ENCODE measurements around the gene TMEM82.

TMEM82 gene

DNA sequence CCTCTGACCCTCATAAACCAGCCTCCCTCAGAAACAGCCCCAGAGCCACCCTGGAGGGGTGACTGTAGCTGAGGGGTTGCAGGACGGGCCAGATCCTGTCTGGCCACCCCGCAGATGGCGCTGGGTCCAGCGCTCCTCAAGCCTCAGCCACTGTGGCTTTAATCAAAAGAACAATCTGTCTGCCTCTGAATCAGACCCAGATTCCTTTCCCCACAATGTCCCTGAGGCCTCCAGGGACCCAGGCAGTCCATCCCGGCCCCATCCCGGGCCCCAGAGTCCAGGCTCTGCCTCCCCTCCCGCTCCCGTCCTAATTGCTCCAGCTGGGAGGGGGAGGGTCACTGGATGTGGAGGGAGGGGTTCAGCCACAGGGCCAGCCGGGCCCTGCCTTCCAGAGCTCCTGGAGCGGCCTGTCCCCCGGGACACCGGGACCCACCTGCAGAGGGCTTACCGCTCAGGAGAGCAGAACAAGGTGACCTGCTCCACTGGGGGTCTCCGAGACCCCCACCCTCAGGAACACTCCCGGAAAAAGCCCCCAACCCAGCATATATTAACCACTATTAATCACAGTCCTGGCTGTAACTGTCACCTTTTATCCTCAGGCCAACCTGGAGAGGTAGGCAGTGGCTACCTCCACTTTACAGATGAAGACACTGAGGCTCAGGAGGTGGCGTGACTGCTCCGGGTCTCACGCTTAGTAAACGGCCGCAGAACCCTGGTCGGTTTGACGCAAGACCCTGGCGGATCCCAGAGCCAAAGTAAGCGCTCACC, 15.5 kb downstream of the TMEM82 start:
- DNase-seq: no peak

- no peak for DNase-seq
Observed at GRCh38 chr1:15758343-15758931, 16.1 kb downstream of the TMEM82 start, which contains the start of gene FBLIM1. Gene FBLIM1, plus strand, starts transcription at chr1:15758795. Its CDS starts 6,189 bp downstream, at chr1:15764984.

GRCh38 chr1:15758953-15759661, 16.8 kb downstream of the TMEM82 start:
- no peak for DNase-seq

DNA sequence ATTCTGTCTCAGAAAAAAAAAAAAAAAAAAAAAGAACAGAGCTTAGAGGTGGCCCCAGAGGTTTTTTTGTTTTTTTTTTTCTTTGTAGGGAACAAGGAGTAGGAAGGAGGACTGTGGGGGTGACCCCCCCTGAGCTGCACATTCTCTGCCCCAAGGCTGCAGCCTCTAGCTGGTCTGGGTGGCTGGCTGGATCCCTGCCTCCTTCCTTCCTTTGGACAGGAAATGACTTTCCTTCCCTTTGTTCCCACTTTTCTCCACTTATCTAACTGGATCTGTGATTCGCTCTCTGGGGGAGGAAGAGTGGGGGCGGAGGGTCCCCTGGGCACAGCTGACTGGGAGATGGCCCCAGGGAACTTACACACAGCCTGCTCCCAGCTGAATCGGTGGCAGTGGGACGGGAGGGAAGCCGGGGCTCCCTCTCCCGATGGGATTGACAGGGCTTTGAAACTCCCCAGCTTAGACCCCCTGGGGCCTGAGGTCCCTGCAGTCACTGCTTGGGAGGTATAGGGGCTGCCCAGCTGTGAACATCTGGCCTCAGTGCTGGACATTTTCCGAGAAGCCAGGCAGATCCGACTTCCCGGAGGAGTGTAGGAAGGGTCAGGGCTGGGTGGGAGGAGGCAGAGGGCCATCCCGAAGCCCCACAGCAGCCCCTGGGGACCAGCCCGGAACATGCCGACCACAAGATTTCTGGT, 18.4 kb downstream of the TMEM82 start:
- DNase-seq: no peak

DNA sequence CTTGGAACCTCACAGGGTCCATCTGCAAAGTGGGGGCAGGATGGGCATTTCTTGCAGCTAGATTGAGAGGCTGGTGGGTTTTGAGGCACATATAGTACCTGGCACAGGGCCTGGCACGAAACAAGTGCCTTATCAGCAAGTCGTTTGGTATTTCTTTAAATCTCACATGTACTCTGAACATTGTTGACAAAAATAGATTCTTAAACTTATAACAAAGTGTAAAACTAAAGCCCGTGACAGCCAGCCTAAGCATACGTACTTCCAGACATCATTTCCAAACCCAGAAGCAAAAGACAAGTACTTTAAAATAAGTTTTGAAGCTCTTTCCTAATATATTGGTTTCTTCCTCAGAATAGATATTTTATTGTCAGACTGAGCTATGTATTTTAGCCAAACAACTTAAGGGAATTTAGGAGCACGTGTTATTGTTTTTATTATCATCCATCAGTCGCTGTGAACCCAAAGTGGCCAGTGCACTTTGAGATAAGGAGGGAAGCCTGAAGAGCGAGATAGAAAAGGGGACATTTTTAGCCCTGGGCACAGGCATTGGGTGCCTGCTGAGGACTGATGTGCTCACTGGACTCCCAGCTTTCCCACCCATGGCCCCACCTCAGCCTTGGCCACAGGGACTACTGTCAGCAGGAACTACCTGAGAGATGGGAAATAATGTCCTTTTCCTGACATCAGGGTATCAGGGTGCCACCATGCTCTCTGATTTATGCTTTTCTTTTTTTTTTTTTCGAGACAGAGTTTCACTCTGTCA, 19.2 kb downstream of the TMEM82 start:
- DNase-seq: no peak

DNA sequence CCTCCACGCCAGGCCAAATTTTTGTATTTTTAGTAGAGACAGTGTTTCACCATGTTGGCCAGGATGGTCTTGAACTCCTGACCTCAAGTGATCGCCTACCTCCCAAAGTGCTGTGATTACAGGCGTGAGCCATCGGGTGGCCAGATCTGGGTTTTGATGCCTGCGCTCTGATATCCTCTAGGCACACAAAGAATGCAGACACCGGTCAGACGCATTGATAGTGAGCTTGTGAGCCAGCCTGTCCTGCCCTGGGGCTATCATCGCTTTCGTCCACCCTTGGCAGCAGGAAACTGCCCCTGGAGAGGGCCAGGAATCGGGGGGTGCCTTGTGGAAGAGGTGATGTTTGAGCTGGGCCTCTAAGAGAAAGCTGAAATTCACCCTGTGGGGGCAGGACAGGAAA, 20.2 kb downstream of the TMEM82 start:
- no peak for DNase-seq

DNA sequence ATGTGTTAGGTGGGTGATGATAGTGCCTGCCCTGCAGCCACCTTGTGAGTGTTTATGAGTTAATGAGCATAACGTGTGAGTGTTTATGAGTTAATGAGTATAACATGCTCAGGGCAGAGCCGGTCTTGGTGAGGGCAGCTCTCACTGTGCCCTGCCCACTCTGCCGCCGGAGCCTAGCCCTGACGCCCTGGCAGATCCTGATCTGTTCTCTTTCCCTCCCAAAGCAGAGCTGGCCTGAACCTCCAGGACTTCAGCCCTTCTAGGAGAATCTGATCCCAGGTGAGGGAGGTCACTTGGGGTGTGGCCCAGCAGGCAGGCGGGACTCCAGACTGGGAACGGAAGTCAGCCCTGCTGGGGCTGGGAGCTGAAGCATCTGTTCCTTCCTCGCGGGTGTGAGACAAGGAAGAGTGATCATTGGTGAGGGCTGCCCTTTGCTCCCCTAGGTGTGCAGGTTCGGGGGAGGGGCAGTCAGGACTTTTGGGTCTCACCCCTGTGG, 22.0 kb downstream of the TMEM82 start:
- DNase-seq: no peak

DNA sequence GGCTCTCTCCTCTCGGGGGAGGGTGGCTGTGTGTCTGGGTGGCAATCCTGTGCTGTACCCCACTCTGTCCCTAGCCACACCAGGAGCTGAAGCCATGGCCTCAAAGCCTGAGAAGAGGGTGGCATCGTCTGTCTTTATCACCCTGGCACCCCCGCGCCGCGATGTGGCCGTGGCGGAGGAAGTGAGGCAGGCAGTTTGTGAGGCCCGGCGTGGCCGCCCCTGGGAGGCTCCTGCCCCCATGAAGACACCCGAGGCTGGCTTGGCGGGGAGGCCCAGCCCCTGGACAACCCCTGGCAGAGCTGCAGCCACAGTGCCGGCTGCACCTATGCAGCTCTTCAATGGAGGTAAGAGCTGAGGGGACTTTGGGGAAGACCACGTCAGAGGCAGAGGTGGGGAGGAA, 22.6 kb downstream of the TMEM82 start:
- no peak for DNase-seq

DNA sequence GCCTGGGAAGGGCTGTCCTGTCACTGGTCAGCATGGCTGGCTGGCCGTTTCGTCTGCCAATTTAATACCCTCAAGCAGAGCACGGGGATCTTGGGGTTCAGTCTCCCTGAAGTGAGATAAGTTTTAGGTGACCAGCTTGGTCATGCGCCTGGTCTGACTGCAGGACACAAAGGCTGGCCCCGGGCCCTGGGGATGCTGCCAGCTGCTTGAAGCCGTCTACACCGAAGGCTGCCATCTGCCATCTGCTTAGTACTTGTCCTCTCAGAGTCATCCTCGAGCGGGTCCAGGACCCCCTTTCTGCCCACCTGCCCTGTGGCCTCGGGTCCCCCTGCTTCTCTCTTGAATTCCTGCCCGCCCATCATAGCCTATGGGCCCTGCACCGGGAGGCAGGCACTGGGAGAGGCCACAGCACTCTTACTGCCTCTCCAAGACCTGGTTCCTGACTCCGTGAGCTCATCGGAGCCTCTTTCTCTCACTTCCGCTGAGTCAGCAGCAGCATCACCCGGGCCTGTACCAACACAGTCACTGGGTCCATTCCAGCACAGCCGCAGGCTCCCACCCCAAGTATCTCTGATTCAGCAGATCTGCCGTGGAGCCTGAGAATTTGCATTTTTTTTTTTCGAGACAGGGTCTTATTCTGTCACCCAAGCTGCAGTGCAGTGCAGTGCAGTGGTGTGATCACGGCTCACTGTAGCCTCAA, 23.3 kb downstream of the TMEM82 start:
- no peak for DNase-seq

- DNase-seq: no peak
Observed at GRCh38 chr1:15767941-15768340, 25.6 kb downstream of the TMEM82 start.

- no peak for DNase-seq
Observed at GRCh38 chr1:15768388-15768787, 26.1 kb downstream of the TMEM82 start.

GRCh38 chr1:15770313-15770962, 28.1 kb downstream of the TMEM82 start:
- DNase-seq: no peak

DNA sequence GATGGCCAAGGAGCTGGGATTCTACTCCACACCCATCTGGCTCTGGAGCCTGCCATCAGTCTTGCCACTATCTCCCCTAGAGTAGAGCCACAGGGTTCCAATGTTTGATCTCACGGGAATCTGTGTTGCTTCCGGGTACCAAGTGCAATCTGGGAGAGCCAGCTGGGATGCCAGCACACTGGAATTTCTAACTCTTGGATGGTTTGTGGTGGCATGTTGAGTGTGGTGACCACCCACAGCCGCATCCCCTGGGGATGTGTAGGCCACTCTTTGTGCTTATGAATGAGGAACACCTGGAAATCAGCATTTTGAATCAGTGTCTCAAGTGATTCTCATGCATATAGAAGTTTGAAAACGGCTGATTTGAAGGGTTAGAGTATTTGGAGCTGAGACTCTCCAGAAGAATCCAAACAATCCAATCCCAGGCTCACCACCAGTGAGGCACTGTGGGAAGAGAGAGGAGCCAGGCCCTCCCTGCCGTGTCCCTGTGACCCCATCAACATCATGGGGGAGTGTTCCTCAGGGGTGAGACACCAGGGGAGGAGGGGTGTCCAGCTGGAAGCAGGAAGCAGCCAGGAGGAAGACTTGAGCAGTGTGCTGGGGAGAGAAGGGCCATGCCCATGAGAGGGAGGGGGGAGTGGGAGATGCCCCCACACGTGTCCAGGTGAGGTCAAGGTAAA, 29.7 kb downstream of the TMEM82 start:
- DNase-seq: no peak

GRCh38 chr1:15775706-15776105, 33.4 kb downstream of the TMEM82 start:
- DNase-seq: no peak

GRCh38 chr1:15777909-15778707, 35.8 kb downstream of the TMEM82 start:
- no peak for DNase-seq

DNA sequence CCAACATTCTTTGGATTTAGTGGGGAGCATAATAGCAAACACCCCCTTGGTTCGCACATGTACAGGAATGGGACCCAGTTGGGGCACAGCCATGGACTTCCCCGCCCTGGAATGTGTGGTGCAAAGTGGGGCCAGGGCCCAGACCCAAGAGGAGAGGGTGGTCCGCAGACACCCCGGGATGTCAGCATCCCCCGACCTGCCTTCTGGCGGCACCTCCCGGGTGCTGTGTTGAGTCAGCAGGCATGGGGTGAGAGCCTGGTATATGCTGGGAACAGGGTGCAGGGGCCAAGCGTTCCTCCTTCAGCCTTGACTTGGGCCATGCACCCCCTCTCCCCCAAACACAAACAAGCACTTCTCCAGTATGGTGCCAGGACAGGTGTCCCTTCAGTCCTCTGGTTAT, 43.4 kb downstream of the TMEM82 start:
- DNase-seq: no peak

GRCh38 chr1:15786581-15786980, 44.3 kb downstream of the TMEM82 start:
- no peak for DNase-seq

- no peak for DNase-seq
Observed at GRCh38 chr1:15788624-15789301, 46.5 kb downstream of the TMEM82 start.

- no peak for DNase-seq
Observed at GRCh38 chr1:15796086-15796462, 53.8 kb downstream of the TMEM82 start.
